Endothelial cell (in vitro differentiated cells): Measurements from ENCODE around the gene CENPM. TPM values are rescaled to one million over a fixed set of nuclear protein-coding genes. Genes with fewer than 3 reads are reported as not detected.
"Not testable (repeated sequence)": the region's sequence is repeated elsewhere in the genome, so short reads cannot be mapped to it uniquely, and the experiment has no call there.

ENCODE experiments used
- DNase-seq: peaks from one replicate; pipeline ENCODE4 v3.0.0; 2021; ENCODE audit warnings: low spot score
- H3K27ac Mint-ChIP-seq: one replicate; pipeline ENCODE4 v1.8.0; 2021; ENCODE audit warnings: mixed read lengths, inconsistent platforms; ENCODE audit not compliant: unreplicated experiment
- H3K27me3 Mint-ChIP-seq: one replicate; pipeline ENCODE4 v1.8.0; 2021; ENCODE audit warnings: mild to moderate bottlenecking, moderate library complexity, mixed read lengths, inconsistent platforms; ENCODE audit not compliant: unreplicated experiment
- H3K36me3 Mint-ChIP-seq: one replicate; pipeline ENCODE4 v1.8.0; 2021; ENCODE audit warnings: mild to moderate bottlenecking, low read depth, mixed read lengths, inconsistent platforms; ENCODE audit not compliant: unreplicated experiment
- H3K4me1 Mint-ChIP-seq: one replicate; pipeline ENCODE4 v1.8.0; 2021; ENCODE audit warnings: mild to moderate bottlenecking, mixed read lengths, inconsistent platforms; ENCODE audit not compliant: unreplicated experiment
- H3K4me3 Mint-ChIP-seq: one replicate; pipeline ENCODE4 v1.8.0; 2021; ENCODE audit warnings: mild to moderate bottlenecking, mixed read lengths, inconsistent platforms; ENCODE audit not compliant: unreplicated experiment
- H3K9me3 Mint-ChIP-seq: one replicate; pipeline ENCODE4 v1.8.0; 2021; ENCODE audit warnings: mixed read lengths, inconsistent platforms; ENCODE audit not compliant: unreplicated experiment
- CTCF ChIP-seq: fragments of 200-600 bp; sonication (generic); IDR thresholded peaks from one replicate; pipeline ENCODE4 v1.5.0; 2021; ENCODE audit warnings: antibody characterized with exemption; ENCODE audit not compliant: unreplicated experiment
- total RNA-seq: library from RNA; stranded (reverse); fragmentation: NEBNext Ultra II Directional; extraction: Animal tissue kit (Norgen Biotek cat#: 25700); gene quantifications from one replicate; pipeline ENCODE4 v1.2.1, GENCODE V29; 2021; ENCODE audit not compliant: unreplicated experiment

Gene CENPM
- total RNA-seq, 1 donor from 2014 or later: 5.2 TPM

DNA sequence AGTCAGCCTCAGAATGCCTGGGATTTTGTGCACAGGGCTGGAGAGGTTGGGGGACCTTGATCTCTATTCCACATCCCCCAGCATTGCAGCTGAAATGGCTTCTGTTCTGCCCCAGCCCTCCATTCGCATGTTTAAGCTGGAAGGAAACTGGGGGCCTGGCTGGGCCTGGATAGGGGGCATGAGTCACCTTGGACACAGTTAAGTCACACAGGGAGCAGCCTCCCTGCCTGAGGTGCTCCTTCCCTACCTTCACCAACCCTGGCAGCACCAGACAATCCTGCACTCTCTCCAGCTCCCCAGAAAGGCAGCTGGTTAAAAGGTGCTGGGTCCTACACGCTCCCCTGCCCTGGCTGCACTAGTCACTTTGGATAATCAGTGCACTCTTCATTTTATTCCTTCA lies 5.8 kb upstream of the CENPM start:
- H3K9me3 Mint-ChIP-seq: no peaks in the 10 kb centered on the region
- DNase-seq: no peak
- H3K27me3 Mint-ChIP-seq: peaks cover 6% of the 10 kb centered on the region
- TF ChIP-seq CTCF: no peak
- no peak overlapping the region for H3K27ac Mint-ChIP-seq
- no peaks in the 10 kb centered on the region for H3K36me3 Mint-ChIP-seq
- no peaks in the 10 kb centered on the region for H3K4me1 Mint-ChIP-seq
- H3K4me3 Mint-ChIP-seq: no peak overlapping the region

DNA sequence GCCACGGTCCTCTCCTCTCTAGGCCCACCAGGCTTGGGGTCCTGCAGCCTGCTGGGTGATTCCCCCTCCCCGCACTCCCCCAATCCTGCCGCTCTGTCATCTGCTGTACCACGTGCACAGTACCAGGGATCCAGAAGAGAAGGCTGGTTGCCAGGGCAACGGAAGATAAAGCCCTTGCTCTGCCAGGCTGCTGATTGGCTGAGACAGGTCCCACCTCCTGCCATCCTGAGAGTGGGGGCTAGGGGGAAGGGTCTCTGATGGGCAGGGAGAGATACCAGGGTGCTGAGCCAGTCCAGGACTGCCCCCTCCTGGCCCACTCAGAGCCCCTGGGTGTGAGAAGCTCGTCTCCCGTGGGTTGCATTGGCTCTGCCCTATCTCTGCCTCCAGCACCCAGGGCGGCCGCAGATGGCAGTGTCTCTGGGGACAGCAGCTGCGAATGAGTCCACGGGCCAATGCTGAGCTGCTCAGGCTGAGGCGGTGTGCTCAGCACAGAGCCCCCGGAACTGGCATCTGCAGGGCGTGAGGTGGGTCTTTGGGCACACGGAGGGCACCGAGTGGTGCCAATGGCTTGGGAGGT lies 5.0 kb upstream of the CENPM start, which contains the start of gene SMIM45:
Gene SMIM45 (plus strand): TSS at position 253 of the 577 bp plus-strand sequence.
- Mint-ChIP-seq H3K27me3 (peaks cover 6% of the 10 kb centered on the region), H3K36me3 (no peaks in the 10 kb centered on the region), H3K9me3 (no peaks in the 10 kb centered on the region), H3K27ac (no peak within 1 kb of the TSS), H3K4me3 (no peak within 1 kb of the TSS), H3K4me1 (no peaks in the 10 kb centered on the region)
- no peak for TF ChIP-seq CTCF
- DNase-seq: no peak

DNA sequence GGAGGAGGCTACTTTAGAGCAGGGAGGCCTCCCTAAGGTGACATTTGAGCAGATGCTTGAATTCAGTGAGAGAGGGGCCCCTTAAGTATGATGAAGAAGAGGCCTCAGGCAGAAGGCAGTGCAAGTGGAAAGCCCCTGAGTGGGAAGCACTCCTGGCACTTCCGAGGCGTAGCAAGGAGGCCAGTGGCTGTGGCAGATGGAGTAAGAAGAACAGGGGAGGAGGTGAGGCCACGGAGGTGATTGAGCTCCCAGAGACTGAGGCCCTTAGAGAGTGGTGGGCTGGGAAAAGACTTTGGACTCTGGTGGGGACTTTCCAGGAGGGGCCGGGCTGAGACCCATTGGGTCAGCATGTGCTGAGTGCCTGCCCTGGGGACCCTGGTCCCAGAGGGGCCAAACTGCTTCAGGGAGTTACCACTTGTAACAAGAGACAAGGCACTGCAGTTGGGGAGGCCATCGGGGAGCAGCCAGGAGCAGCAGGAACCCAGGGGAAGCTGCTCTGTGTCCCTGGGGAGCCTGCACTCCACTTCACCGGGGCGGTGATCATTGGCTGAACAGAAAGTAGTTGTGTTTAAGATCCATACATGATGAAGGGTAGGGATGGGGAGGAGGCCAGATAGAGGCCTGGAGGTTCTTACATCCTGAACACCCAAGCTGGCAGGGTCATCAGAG lies 2.5 kb upstream of the CENPM start:
- H3K9me3 Mint-ChIP-seq: no peaks in the 10 kb centered on the region
- DNase-seq: no peak
- no peak overlapping the region for H3K4me3 Mint-ChIP-seq
- TF ChIP-seq CTCF: no peak
- peaks cover 6% of the 10 kb centered on the region for H3K27me3 Mint-ChIP-seq
- H3K27ac Mint-ChIP-seq: no peak overlapping the region
- peaks cover 4% of the 10 kb centered on the region for H3K4me1 Mint-ChIP-seq
- no peaks in the 10 kb centered on the region for H3K36me3 Mint-ChIP-seq

GRCh38 chr22:41948928-41949296 lies 2.0 kb upstream of the CENPM start:
- not testable (repeated sequence) for H3K4me1 Mint-ChIP-seq, DNase-seq, H3K27me3 Mint-ChIP-seq, H3K36me3 Mint-ChIP-seq, H3K4me3 Mint-ChIP-seq, H3K9me3 Mint-ChIP-seq, H3K27ac Mint-ChIP-seq

- Mint-ChIP-seq H3K27me3 (peaks cover 6% of the 10 kb centered on the region), H3K9me3 (no peaks in the 10 kb centered on the region), H3K4me1 (peaks cover 10% of the 10 kb centered on the region), H3K27ac (no peak overlapping the region), H3K36me3 (no peaks in the 10 kb centered on the region), H3K4me3 (no peak overlapping the region)
- DNase-seq: no peak
- TF ChIP-seq CTCF: no peak
These were observed 1.2 kb upstream of the CENPM start for GRCh38 chr22:41948142-41948541.
